HepG2 (cell line): ENCODE data around the gene TSGA10. TPM values are rescaled to one million over a fixed set of nuclear protein-coding genes. Genes with fewer than 3 reads are reported as not detected.

Experiments used
- FIP1L1 ChIP-seq: fragments of 200-400 bp; formaldehyde crosslinking; IDR thresholded peaks from 2 replicates; pipeline ENCODE4 v1.6.1; 2018; ENCODE audit warnings: low read depth, mild to moderate bottlenecking, low read length, moderate library complexity, borderline replicate concordance; ENCODE audit not compliant: insufficient read depth
- GFI1 ChIP-seq: sonication (generic); formaldehyde crosslinking; IDR thresholded peaks from 2 replicates; pipeline ENCODE4 v1.5.0; 2020; ENCODE audit warnings: missing genetic modification reagents, mild to moderate bottlenecking, borderline replicate concordance
- HMG20A ChIP-seq: IDR thresholded peaks from 2 replicates; pipeline ENCODE4 v1.6.1; 2016; ENCODE audit warnings: borderline replicate concordance
- HNRNPH1 ChIP-seq: fragments of 200-400 bp; formaldehyde crosslinking; optimal IDR thresholded peaks from 2 replicates; pipeline ENCODE3; 2017; ENCODE audit warnings: mild to moderate bottlenecking, low read depth, low read length
- IRF2 ChIP-seq: IDR thresholded peaks from 2 replicates; pipeline ENCODE4 v1.6.1; 2018; ENCODE audit warnings: missing genetic modification reagents, missing compliant biosample characterization
- LRRFIP1 ChIP-seq: sonication (generic); formaldehyde crosslinking; conservative IDR thresholded peaks from 2 replicates; pipeline ENCODE4 v1.4.0; 2020; ENCODE audit warnings: missing genetic modification reagents
- MED1 ChIP-seq: sonication (generic); formaldehyde crosslinking; IDR thresholded peaks from 2 replicates; pipeline ENCODE4 v1.4.0; 2020; ENCODE audit warnings: missing genetic modification reagents
- NBN ChIP-seq: fragments of 450-650 bp; conservative IDR thresholded peaks from 2 replicates; pipeline ENCODE4 v1.6.1; 2017
- POLR2G ChIP-seq: fragments of 200-400 bp; formaldehyde crosslinking; IDR thresholded peaks from 2 replicates; pipeline ENCODE4 v1.6.1; 2018; ENCODE audit warnings: mild to moderate bottlenecking, low read depth, low read length, moderate library complexity
- SATB2 ChIP-seq: sonication (generic); formaldehyde crosslinking; IDR thresholded peaks from 2 replicates; pipeline ENCODE4 v1.5.0; 2020; ENCODE audit warnings: missing genetic modification reagents
- TCF7 ChIP-seq: sonication (generic); IDR thresholded peaks from 2 replicates; pipeline ENCODE4 v1.6.1; 2016; ENCODE audit warnings: antibody characterized with exemption, low read depth
- TRIM24 ChIP-seq: sonication (generic); formaldehyde crosslinking; IDR thresholded peaks from 2 replicates; pipeline ENCODE4 v1.8.0; 2022; ENCODE audit warnings: mild to moderate bottlenecking, missing genetic modification reagents
- ZFAT ChIP-seq: sonication (generic); formaldehyde crosslinking; conservative IDR thresholded peaks from 2 replicates; pipeline ENCODE4 v1.8.1; 2023; ENCODE audit warnings: missing genetic modification reagents, inconsistent platforms
- ZFP36L1 ChIP-seq: sonication (generic); formaldehyde crosslinking; IDR thresholded peaks from 2 replicates; pipeline ENCODE4 v1.8.0; 2022; ENCODE audit warnings: mild to moderate bottlenecking, missing genetic modification reagents, moderate library complexity
- ZFYVE20 ChIP-seq: sonication (generic); formaldehyde crosslinking; IDR thresholded peaks from 2 replicates; pipeline ENCODE4 v1.8.0; 2023; ENCODE audit warnings: low read depth, mild to moderate bottlenecking, moderate library complexity, missing genetic modification reagents, borderline replicate concordance
- ZNF160 ChIP-seq: sonication (generic); formaldehyde crosslinking; IDR thresholded peaks from 2 replicates; pipeline ENCODE4 v1.8.0; 2022; ENCODE audit warnings: mild to moderate bottlenecking, inconsistent platforms, missing genetic modification reagents
- ZNF572 ChIP-seq: sonication (generic); formaldehyde crosslinking; IDR thresholded peaks from 2 replicates; pipeline ENCODE4 v1.5.1; 2020; ENCODE audit warnings: mild to moderate bottlenecking, missing genetic modification reagents
- ZNF598 ChIP-seq: sonication (generic); formaldehyde crosslinking; IDR thresholded peaks from 2 replicates; pipeline ENCODE4 v1.5.1; 2020; ENCODE audit warnings: mild to moderate bottlenecking, missing genetic modification reagents, borderline replicate concordance
- ZNF619 ChIP-seq: sonication (generic); formaldehyde crosslinking; IDR thresholded peaks from 2 replicates; pipeline ENCODE4 v1.4.0; 2020; ENCODE audit warnings: mild to moderate bottlenecking, missing genetic modification reagents
- ZNF850 ChIP-seq: sonication (generic); formaldehyde crosslinking; conservative IDR thresholded peaks from 2 replicates; pipeline ENCODE4 v1.9.0; 2021; ENCODE audit warnings: mild to moderate bottlenecking, missing genetic modification reagents
- polyA plus RNA-seq, 8 experiments: library from polyadenylated mRNA; depleted of rRNA in 3 of 8; stranded (reverse) in 7 of 8; unstranded in 1 of 8; fragments of >200 nt; fragmentation: Illumina TruSeq in 4 of 8; extraction: Trizol in 4 of 8; gene quantifications; 2 replicates each; pipeline versions ENCODE4 v1.2.1 to v1.2.3, GENCODE V29; 2011 to 2016; ENCODE audit warnings: low read depth in 4 of 8, missing spikeins in 1 of 8, mixed read lengths in 1 of 8; ENCODE audit not compliant: insufficient read depth in 1 of 8
- total RNA-seq, 5 experiments: library from RNA; depleted of rRNA; stranded (reverse); fragments of >200 nt; fragmentation: Illumina TruSeq; extraction: Trizol; gene quantifications; 2 replicates each; pipeline ENCODE4 v1.2.3, GENCODE V29; 2016; ENCODE audit warnings: low read depth in 1 of 5
- TF ChIP-seq, protein P1 (sequence below): sonication (generic); formaldehyde crosslinking; IDR thresholded peaks from 2 replicates; pipeline ENCODE4 v1.8.0; 2023; ENCODE audit warnings: mild to moderate bottlenecking, missing genetic modification reagents
- TF ChIP-seq, protein P2 (sequence below): sonication (generic); formaldehyde crosslinking; IDR thresholded peaks from 2 replicates; pipeline ENCODE4 v1.4.0; 2020; ENCODE audit warnings: missing genetic modification reagents

Gene TSGA10
- total and polyA plus RNA-seq, 2 of the 13 experiments (the other 11 are each of a cell fraction or from before 2014, with no cell fraction given) = 4.7 to 13.1 TPM

DNA sequence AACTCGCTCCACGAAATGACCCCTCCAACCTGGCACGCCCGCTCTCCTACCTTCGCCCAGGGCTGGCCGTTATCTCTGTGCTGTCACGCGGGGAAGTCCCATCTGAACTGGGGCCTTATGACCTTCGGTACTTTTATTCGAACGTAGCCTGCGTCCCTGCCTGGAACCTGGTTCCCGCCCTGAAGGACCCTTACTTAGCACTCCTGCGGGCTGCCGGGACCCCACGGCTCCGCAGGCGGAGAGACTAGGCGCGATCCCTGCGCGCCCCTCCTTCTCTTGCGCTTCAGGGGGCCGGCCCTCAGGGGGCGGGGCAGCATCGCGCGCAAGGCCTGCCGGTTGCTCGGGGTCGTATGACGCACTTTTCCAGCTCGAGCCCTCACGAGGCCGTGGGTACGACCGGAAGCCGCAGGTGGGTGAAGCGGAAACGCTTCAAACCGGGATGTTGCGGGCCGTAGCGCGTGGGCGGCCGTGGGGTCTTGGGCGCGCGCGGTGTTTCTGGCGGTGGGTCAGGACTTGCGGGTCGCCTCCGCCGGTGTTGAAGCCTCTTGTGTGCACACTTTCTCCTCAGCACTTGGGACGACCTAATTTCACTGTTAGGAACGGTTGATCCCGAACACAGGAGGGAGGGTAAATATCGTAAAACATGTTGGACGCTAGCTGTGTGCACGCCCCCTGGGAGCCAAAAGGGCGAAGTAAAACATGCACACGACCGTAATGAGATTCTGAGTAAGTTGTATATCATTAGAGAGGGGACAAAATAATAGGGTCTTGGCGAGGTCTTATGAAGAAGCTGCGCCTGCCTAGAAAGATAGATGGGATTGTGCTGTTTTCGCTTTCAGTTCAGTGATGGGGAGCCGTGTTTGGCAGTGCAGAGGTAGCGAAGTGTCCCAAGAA is at the start of gene TSGA10, which contains the start of gene LIPT1 (continued):
- TF ChIP-seq LRRFIP1 (CRISPR knock-in tag) (peak; percentile 86; the same call in 1 of the 2 replicates), ZNF850 (CRISPR knock-in tag) (no peak), SATB2 (CRISPR knock-in tag) (peak; percentile 96), ZNF572 (peak; percentile 96), GFI1 (CRISPR knock-in tag) (no peak; the same call in 1 of the 2 replicates), FIP1L1 (peak; percentile 70; the same call in 1 of the 2 replicates), ZFP36L1 (peak; percentile 89; the same call in 1 of the 2 replicates), POLR2G (peak; percentile 99), MED1 (CRISPR knock-in tag) (peak; percentile 91), ZFYVE20 (CRISPR knock-in tag) (0 out of 2 replicates have a peak, but pooled peaks have one; percentile 81), ZNF160 (CRISPR knock-in tag) (peak; percentile 90), TRIM24 (CRISPR knock-in tag) (no peak), HNRNPH1 (no peak), ZFAT (CRISPR knock-in tag) (peak; percentile 68; the same call in 1 of the 2 replicates), ZNF598 (CRISPR knock-in tag) (peak; percentile 95), IRF2 (CRISPR knock-in tag) (peak; percentile 95), TCF7 (no peak), ZNF619 (peak; percentile 88), NBN (no peak), HMG20A (peak; percentile 60; the same call in 1 of the 2 replicates)
- TF ChIP-seq, protein P1, sequence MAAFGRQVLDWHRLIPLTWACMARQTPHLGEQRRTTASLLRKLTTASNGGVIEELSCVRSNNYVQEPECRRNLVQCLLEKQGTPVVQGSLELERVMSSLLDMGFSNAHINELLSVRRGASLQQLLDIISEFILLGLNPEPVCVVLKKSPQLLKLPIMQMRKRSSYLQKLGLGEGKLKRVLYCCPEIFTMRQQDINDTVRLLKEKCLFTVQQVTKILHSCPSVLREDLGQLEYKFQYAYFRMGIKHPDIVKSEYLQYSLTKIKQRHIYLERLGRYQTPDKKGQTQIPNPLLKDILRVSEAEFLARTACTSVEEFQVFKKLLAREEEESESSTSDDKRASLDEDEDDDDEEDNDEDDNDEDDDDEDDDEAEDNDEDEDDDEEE (CRISPR knock-in tag) = peak; percentile 97
- TF ChIP-seq, protein P2, sequence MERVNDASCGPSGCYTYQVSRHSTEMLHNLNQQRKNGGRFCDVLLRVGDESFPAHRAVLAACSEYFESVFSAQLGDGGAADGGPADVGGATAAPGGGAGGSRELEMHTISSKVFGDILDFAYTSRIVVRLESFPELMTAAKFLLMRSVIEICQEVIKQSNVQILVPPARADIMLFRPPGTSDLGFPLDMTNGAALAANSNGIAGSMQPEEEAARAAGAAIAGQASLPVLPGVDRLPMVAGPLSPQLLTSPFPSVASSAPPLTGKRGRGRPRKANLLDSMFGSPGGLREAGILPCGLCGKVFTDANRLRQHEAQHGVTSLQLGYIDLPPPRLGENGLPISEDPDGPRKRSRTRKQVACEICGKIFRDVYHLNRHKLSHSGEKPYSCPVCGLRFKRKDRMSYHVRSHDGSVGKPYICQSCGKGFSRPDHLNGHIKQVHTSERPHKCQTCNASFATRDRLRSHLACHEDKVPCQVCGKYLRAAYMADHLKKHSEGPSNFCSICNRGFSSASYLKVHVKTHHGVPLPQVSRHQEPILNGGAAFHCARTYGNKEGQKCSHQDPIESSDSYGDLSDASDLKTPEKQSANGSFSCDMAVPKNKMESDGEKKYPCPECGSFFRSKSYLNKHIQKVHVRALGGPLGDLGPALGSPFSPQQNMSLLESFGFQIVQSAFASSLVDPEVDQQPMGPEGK (CRISPR knock-in tag) = peak; percentile 88
